ENCODE data around the gene SLC44A3. TPM values are rescaled to one million over a fixed set of nuclear protein-coding genes. Genes with fewer than 3 reads are reported as not detected.

The SLC44A3 gene
- total and polyA plus RNA-seq, 2 of the 13 experiments (the other 11 are each of a cell fraction or from before 2014, with no cell fraction given), result 6.8 to 14.1 TPM

DNA sequence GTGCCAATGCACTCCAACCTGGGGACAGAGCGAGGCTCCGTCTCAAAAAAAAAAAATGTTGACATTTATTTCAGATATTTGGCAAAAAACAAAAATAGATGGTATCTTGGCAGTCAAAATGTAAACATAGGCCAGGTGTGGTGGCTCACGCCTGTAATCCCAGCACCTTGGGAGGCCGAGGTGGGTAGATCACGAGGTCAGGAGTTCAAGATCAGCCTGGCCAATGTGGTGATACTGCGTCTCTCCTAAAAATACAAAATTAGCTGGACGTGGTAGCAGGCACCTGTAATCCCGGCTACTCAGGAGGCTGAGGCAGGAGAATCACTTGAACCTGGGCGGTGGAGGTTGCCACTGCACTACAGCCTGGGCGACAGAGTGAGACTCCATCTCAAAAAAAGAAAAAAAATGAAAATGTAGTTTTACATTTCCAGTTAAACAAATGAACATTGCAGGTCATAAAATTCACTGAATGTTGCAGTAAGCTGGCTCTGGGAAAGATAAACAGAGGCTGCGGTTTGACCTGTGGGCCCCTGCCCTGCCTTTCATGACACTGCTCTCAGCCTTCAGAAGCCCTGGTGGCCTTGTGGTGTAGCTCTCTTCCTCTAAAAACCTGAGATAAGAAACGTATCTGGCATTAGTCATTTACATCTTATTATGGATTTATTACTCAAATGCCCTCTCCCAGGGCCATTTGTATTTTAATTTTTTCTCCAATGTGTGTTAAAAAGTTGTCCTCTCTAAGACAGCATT lies 12.2 kb upstream of the SLC44A3 start (continued):
- TF ChIP-seq, protein P1, sequence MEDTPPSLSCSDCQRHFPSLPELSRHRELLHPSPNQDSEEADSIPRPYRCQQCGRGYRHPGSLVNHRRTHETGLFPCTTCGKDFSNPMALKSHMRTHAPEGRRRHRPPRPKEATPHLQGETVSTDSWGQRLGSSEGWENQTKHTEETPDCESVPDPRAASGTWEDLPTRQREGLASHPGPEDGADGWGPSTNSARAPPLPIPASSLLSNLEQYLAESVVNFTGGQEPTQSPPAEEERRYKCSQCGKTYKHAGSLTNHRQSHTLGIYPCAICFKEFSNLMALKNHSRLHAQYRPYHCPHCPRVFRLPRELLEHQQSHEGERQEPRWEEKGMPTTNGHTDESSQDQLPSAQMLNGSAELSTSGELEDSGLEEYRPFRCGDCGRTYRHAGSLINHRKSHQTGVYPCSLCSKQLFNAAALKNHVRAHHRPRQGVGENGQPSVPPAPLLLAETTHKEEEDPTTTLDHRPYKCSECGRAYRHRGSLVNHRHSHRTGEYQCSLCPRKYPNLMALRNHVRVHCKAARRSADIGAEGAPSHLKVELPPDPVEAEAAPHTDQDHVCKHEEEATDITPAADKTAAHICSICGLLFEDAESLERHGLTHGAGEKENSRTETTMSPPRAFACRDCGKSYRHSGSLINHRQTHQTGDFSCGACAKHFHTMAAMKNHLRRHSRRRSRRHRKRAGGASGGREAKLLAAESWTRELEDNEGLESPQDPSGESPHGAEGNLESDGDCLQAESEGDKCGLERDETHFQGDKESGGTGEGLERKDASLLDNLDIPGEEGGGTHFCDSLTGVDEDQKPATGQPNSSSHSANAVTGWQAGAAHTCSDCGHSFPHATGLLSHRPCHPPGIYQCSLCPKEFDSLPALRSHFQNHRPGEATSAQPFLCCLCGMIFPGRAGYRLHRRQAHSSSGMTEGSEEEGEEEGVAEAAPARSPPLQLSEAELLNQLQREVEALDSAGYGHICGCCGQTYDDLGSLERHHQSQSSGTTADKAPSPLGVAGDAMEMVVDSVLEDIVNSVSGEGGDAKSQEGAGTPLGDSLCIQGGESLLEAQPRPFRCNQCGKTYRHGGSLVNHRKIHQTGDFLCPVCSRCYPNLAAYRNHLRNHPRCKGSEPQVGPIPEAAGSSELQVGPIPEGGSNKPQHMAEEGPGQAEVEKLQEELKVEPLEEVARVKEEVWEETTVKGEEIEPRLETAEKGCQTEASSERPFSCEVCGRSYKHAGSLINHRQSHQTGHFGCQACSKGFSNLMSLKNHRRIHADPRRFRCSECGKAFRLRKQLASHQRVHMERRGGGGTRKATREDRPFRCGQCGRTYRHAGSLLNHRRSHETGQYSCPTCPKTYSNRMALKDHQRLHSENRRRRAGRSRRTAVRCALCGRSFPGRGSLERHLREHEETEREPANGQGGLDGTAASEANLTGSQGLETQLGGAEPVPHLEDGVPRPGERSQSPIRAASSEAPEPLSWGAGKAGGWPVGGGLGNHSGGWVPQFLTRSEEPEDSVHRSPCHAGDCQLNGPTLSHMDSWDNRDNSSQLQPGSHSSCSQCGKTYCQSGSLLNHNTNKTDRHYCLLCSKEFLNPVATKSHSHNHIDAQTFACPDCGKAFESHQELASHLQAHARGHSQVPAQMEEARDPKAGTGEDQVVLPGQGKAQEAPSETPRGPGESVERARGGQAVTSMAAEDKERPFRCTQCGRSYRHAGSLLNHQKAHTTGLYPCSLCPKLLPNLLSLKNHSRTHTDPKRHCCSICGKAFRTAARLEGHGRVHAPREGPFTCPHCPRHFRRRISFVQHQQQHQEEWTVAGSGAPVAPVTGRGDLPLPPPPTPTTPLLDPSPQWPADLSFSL (CRISPR knock-in tag; IDR thresholded peaks at IDR 0.05), result no peak
- TF ChIP-seq MBD4 (IDR thresholded peaks at IDR 0.05; ENCODE audit: borderline replicate concordance, low read length) (no peak), ZNF484 (CRISPR knock-in tag; IDR thresholded peaks at IDR 0.05; ENCODE audit: borderline replicate concordance, low read depth) (no peak), ZNF468 (CRISPR knock-in tag; IDR thresholded peaks at IDR 0.05) (no peak), SIN3B (IDR thresholded peaks at IDR 0.05; ENCODE audit: low read length) (no peak), TEAD2 (CRISPR knock-in tag; IDR thresholded peaks at IDR 0.05) (no peak), CC2D1A (CRISPR knock-in tag; IDR thresholded peaks at IDR 0.05) (no peak), YEATS2 (CRISPR knock-in tag; IDR thresholded peaks at IDR 0.05; ENCODE audit: borderline replicate concordance) (no peak), FOXP1 (IDR thresholded peaks at IDR 0.05) (no peak), FOXP1 (CRISPR knock-in tag; IDR thresholded peaks at IDR 0.05) (peak; percentile 54), MZF1 (CRISPR knock-in tag; IDR thresholded peaks at IDR 0.05; ENCODE audit: borderline replicate concordance) (no peak), ZNF256 (CRISPR knock-in tag; conservative IDR thresholded peaks at IDR 0.05) (no peak), ZBTB7B (CRISPR knock-in tag; IDR thresholded peaks at IDR 0.05) (no peak), NCOA5 (CRISPR knock-in tag; IDR thresholded peaks at IDR 0.05) (no peak)
- TF ChIP-seq, protein P2, sequence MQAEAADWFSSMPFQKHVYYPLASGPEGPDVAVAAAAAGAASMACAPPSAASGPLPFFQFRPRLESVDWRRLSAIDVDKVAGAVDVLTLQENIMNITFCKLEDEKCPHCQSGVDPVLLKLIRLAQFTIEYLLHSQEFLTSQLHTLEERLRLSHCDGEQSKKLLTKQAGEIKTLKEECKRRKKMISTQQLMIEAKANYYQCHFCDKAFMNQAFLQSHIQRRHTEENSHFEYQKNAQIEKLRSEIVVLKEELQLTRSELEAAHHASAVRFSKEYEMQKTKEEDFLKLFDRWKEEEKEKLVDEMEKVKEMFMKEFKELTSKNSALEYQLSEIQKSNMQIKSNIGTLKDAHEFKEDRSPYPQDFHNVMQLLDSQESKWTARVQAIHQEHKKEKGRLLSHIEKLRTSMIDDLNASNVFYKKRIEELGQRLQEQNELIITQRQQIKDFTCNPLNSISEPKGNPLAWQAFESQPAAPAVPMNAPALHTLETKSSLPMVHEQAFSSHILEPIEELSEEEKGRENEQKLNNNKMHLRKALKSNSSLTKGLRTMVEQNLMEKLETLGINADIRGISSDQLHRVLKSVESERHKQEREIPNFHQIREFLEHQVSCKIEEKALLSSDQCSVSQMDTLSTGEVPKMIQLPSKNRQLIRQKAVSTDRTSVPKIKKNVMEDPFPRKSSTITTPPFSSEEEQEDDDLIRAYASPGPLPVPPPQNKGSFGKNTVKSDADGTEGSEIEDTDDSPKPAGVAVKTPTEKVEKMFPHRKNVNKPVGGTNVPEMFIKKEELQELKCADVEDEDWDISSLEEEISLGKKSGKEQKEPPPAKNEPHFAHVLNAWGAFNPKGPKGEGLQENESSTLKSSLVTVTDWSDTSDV (CRISPR knock-in tag; IDR thresholded peaks at IDR 0.05), result no peak
- TF ChIP-seq, protein P3, sequence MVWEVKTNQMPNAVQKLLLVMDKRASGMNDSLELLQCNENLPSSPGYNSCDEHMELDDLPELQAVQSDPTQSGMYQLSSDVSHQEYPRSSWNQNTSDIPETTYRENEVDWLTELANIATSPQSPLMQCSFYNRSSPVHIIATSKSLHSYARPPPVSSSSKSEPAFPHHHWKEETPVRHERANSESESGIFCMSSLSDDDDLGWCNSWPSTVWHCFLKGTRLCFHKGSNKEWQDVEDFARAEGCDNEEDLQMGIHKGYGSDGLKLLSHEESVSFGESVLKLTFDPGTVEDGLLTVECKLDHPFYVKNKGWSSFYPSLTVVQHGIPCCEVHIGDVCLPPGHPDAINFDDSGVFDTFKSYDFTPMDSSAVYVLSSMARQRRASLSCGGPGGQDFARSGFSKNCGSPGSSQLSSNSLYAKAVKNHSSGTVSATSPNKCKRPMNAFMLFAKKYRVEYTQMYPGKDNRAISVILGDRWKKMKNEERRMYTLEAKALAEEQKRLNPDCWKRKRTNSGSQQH (CRISPR knock-in tag; IDR thresholded peaks at IDR 0.05; ENCODE audit: low read depth), result no peak
- TF ChIP-seq, protein P4, sequence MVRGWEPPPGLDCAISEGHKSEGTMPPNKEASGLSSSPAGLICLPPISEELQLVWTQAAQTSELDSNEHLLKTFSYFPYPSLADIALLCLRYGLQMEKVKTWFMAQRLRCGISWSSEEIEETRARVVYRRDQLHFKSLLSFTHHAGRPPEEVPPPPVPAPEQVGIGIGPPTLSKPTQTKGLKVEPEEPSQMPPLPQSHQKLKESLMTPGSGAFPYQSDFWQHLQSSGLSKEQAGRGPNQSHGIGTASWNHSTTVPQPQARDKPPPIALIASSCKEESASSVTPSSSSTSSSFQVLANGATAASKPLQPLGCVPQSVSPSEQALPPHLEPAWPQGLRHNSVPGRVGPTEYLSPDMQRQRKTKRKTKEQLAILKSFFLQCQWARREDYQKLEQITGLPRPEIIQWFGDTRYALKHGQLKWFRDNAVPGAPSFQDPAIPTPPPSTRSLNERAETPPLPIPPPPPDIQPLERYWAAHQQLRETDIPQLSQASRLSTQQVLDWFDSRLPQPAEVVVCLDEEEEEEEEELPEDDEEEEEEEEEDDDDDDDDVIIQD (CRISPR knock-in tag; IDR thresholded peaks at IDR 0.05; ENCODE audit: low read depth), result no peak
- TF ChIP-seq, protein P5, sequence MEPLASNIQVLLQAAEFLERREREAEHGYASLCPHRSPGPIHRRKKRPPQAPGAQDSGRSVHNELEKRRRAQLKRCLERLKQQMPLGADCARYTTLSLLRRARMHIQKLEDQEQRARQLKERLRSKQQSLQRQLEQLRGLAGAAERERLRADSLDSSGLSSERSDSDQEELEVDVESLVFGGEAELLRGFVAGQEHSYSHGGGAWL (CRISPR knock-in tag; IDR thresholded peaks at IDR 0.05), result no peak

Data from HepG2 (cell line).